BJ (cell line): ENCODE measurements around the gene PLD6. TPM values are rescaled to one million over a fixed set of nuclear protein-coding genes. Genes with fewer than 3 reads are reported as not detected.
A peak's percentile ranks its signal among the peaks of the same experiment; 100 is the strongest.
"Not testable (repeated sequence)": the region's sequence is repeated elsewhere in the genome, so short reads cannot be mapped to it uniquely, and the experiment has no call there.

ENCODE experiments used
- CTCF ChIA-PET: fragments of 350-600 bp; formaldehyde crosslinking; extraction: SDS; loops from one replicate; lab custom pipeline; 2021; ENCODE audit warnings: antibody characterized with exemption, inconsistent platforms; lab: Yijun Ruan, JAX
- POLR2A ChIA-PET: fragments of 300-600 bp; sonication (Branson Sonifier 250); formaldehyde crosslinking; extraction: SDS; loops from one replicate; lab custom pipeline; 2021; ENCODE audit warnings: antibody characterized with exemption; lab: Charles Lee
- DNase-seq: peaks from one replicate; pipeline ENCODE4 v3.0.0-alpha.2; 2011; ENCODE audit warnings: low read depth
- H3K27me3 ChIP-seq: 2 replicates; pipeline ENCODE4 v1.6.0; 2011; ENCODE audit warnings: low read length; ENCODE audit not compliant: control insufficient read depth, insufficient read depth
- H3K36me3 ChIP-seq: 2 replicates; pipeline ENCODE4 v1.5.1; 2011; ENCODE audit warnings: low read length; ENCODE audit not compliant: control insufficient read depth, insufficient read depth
- H3K4me3 ChIP-seq: 2 replicates; pipeline ENCODE4 v1.5.1; 2011; ENCODE audit warnings: low read depth, mild to moderate bottlenecking, control low read depth, low read length
- CTCF ChIP-seq: IDR thresholded peaks from 2 replicates; pipeline ENCODE4 v1.5.1; 2011; ENCODE audit warnings: low read depth, mild to moderate bottlenecking, control low read depth, inconsistent platforms, low read length, moderate library complexity; ENCODE audit not compliant: insufficient read depth
- polyA minus RNA-seq: library from RNA; depleted of rRNA, polyadenylated mRNA; stranded (reverse); fragments of >200 nt; gene quantifications from 2 replicates; pipeline ENCODE4 v1.2.3, GENCODE V29; 2011; rRNA and poly(A)+ RNA removed
- polyA plus RNA-seq: library from polyadenylated mRNA; depleted of rRNA; stranded (reverse); fragments of >200 nt; gene quantifications from 2 replicates; pipeline ENCODE4 v1.2.3, GENCODE V29; 2011; rRNA removed

The PLD6 gene, protein sequence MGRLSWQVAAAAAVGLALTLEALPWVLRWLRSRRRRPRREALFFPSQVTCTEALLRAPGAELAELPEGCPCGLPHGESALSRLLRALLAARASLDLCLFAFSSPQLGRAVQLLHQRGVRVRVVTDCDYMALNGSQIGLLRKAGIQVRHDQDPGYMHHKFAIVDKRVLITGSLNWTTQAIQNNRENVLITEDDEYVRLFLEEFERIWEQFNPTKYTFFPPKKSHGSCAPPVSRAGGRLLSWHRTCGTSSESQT
- polyA plus RNA-seq, result 1.5 TPM in 2 replicates
- polyA minus RNA-seq, result 1.00 and 1.3 TPM in 2 replicates

DNA sequence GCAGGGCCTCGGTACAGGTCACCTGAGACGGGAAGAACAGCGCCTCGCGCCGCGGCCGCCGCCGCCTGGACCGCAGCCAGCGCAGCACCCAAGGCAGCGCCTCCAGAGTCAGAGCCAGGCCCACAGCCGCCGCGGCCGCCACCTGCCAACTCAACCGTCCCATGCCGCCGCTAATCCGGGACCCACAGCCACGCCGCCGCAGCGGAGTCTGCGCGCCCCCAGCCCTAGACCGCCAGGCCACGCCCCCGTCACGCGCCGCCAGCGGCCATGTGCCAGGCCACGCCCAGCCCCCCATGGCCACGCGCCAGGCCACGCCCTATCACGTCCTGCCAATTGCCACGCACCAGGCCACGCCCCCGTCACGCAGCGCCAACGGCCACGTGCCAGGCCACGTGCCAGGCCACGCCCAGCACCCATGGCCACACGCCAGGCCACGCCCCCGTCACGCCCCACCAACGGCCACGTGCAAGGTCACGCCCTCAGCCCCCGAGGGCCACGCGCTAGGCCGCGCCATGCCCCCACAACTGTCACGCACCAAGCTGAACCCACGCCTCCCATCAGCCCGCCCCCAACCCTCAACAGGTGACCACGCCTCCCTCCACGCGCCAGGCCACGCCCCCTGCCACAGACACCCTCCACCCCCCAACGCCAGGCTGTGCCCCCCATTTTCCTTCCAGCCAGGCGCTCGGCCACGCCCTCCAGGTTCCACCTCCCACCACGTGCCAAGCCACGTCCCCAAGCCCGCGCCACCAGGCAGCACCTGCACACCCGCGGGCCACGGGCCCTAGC, at the start of gene PLD6:
TSS of gene PLD6 (minus strand) at position 210 of the 789 bp plus-strand sequence. CDS start at position 163, 47 bp downstream.
- ChIA-PET CTCF (interaction anchor here (0.7 kb wide), 1 partner anchor 205 kb away, joined by 3 read pairs; no protein-coding TSS in a partner anchor), POLR2A (no interaction called here)
- TF ChIP-seq CTCF, result no peak
- Histone ChIP-seq H3K27me3 (no peaks in the 10 kb centered on the region), H3K4me3 (peak within 1 kb of the TSS; percentile 47), H3K36me3 (no peaks in the 10 kb centered on the region)
- no peak for DNase-seq

DNA sequence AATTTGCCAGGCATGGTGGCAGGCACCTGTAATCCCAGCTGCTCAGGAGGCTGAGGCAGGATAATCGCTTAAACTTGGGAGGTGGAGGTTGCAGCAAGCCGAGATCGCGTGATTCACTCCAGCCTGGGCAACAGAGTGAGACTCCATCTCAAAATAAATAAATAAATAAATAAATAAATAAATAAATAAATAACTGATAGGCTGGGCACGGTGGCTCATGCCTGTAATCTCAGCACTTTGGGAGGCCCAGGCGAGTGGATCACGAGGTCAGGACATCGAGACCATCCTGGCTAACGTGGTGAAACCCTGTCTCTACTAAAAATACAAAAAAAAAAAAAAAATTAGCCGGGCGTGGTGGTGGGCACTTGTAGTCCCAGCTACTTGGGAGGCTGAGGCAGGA, 49.6 kb upstream of the PLD6 start:
- DNase-seq, H3K4me3 ChIP-seq, H3K27me3 ChIP-seq, POLR2A ChIA-PET, CTCF ChIA-PET, H3K36me3 ChIP-seq: not testable (repeated sequence)

DNA sequence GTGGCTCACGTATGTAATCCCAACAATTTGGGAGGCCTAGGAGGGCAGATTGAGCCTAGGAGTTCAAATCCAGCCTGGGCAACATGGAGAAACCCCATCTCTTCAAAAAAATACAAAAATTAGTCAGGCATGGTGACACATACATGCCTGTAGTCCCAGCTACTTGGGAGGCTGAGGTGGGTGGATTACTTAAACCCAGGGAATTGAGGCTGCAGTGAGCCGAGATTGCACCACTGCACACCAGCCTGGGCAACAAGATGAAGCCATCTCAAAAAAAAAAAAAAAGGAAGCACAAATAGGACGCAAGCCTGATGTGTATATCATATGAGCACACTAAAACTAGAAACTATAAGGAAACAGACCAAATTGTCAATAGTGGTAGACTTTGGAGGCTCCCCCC, 47.9 kb upstream of the PLD6 start:
- POLR2A ChIA-PET, result no interaction called here
- DNase-seq, result no peak
- Histone ChIP-seq H3K27me3 (no peaks in the 10 kb centered on the region), H3K36me3 (peaks cover 6% of the 10 kb centered on the region), H3K4me3 (no peak overlapping the region)
- CTCF ChIA-PET, result interaction anchor here (1.3 kb wide), 1 partner anchor 9 kb away, joined by 3 read pairs; no protein-coding TSS in a partner anchor
- no peak for TF ChIP-seq CTCF

DNA sequence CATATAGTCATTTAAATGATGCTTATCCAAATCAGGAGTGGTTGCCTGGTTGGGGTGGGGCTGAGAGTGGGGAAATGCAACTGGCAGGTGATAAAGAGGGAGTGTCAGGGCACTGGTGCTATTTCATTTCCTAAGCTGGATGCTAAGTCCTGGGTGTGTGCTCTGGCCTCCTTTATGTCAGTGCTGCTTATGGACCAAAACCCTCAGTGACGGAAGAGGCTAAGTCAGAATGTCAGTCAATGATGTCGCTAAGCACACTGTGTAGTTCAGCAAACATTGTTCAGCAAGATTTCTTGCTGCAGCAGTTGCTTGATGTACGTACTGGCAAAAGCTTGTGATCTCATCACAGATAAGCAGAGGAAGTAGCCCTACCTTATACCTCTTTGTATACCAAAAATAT, 47.3 kb upstream of the PLD6 start:
- no peak overlapping the region for H3K4me3 ChIP-seq
- POLR2A ChIA-PET, result no interaction called here
- no peak for TF ChIP-seq CTCF
- no peak for DNase-seq
- peaks cover 2% of the 10 kb centered on the region for H3K36me3 ChIP-seq
- CTCF ChIA-PET, result interaction anchor here (1.3 kb wide), 1 partner anchor 10 kb away, joined by 3 read pairs; no protein-coding TSS in a partner anchor
- no peaks in the 10 kb centered on the region for H3K27me3 ChIP-seq

DNA sequence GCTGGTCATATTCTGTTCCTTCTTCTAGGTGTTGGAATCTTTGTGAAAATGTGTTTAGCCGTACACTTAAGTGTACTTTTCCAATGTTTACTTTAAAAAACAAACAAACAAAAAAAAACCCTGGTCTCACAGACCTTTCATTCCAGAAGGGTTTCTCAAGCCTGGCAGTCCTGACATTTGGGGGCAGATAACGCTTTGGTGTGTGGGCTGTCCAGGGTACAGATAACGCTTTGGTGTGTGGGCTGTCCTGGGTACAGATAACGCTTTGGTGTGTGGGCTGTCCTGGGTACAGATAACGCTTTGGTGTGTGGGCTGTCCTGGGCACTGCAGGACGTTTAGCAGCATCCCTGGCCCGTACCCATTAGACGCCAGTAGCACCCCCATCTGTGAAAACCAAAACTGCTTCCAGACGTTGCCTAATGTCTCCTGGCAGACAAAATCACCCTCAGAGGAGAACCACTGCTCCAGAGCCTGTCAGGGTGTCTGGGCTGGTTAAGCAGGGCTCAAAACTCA, 46.1 kb upstream of the PLD6 start:
- CTCF ChIA-PET, result interaction anchor here (1.1 kb wide), 1 partner anchor 18 kb away, joined by 3 read pairs; no protein-coding TSS in a partner anchor
- peaks cover 4% of the 10 kb centered on the region for H3K36me3 ChIP-seq

More for the DNA sequence above, 46.1 kb upstream of the PLD6 start:
- no peak overlapping the region for H3K4me3 ChIP-seq
- H3K27me3 ChIP-seq, result no peaks in the 10 kb centered on the region
- no peak for DNase-seq
- POLR2A ChIA-PET, result no interaction called here
- TF ChIP-seq CTCF, result no peak
